ENCODE data around the gene BBS9.
"Not testable (repeated sequence)": the region's sequence is repeated elsewhere in the genome, so short reads cannot be mapped to it uniquely, and the experiment has no call there.

The BBS9 gene

DNA sequence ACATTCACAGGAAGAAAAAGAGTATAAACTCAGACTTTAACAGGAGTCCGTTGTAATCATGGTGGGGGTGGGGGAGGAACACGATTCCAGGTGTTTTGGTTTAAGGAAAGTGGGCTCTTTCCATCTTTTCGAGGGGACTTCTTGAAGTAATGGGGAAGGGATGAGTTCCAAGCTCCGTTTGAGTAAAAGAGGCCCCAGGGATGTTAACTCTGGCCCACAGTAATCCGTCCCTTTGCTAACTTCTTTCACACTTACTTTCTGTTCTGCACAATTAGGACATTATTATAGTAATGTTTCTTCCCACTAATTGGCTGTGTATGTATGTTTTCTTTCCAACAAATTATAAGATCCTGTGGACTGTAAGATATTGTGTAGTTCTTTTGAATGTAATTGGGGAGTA, 374.4 kb downstream of the BBS9 start:
- Mint-ChIP-seq H3K4me3 (no peak overlapping the region), H3K36me3 (ENCODE audit: low read depth) (peaks cover 8% of the 10 kb centered on the region), H3K4me1 (ENCODE audit: low read depth) (no peaks in the 10 kb centered on the region), H3K9me3 (no peaks in the 10 kb centered on the region), H3K27me3 (no peaks in the 10 kb centered on the region), H3K27ac (no peak overlapping the region)

DNA sequence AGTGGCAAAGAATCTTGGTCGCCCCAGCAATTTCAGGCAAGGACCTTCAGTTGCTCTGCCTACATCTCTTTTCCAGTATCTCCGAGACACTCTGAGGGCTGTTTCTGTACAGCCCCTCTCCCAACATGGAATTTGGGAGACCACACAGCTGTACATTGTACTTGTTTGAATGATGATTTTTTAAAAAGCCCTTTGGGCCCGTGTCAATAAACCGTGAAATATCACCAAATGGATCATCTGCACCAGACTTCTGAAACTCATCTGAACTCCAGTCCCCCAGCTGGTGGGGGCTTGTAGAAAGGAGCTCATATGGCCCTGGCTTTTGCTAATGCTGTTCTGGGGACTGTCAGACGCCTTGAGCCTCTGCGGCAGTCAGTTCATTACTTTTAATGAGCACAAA, 374.9 kb downstream of the BBS9 start:
- H3K27ac Mint-ChIP-seq = no peak overlapping the region
- H3K27me3 Mint-ChIP-seq = no peaks in the 10 kb centered on the region
- peaks cover 8% of the 10 kb centered on the region for H3K36me3 Mint-ChIP-seq (ENCODE audit: low read depth)
- no peaks in the 10 kb centered on the region for H3K9me3 Mint-ChIP-seq
- H3K4me3 Mint-ChIP-seq = no peak overlapping the region
- no peaks in the 10 kb centered on the region for H3K4me1 Mint-ChIP-seq (ENCODE audit: low read depth)

DNA sequence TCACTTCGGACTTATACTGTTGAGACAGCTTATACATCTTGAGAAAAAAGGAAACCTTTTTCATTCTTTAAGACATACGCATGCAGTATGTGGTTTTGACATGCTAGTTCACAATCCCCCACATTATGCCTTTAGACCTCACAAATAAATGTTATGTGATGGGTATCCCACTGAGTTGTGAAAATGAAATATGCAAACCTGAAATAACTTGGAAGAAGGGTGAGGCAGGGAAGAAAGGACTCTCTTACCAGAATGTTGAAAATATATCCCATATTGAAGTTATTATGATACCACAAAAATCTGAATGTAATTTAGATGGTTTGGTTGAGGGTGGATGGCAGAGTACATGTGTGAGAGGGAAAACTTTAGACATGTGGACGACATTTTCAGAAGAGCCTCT, 379.8 kb downstream of the BBS9 start:
- H3K27me3 Mint-ChIP-seq = no peaks in the 10 kb centered on the region
- H3K4me3 Mint-ChIP-seq = no peak overlapping the region
- H3K27ac Mint-ChIP-seq = no peak overlapping the region
- peaks cover 8% of the 10 kb centered on the region for H3K36me3 Mint-ChIP-seq (ENCODE audit: low read depth)
- H3K4me1 Mint-ChIP-seq (ENCODE audit: low read depth) = no peaks in the 10 kb centered on the region
- no peaks in the 10 kb centered on the region for H3K9me3 Mint-ChIP-seq

DNA sequence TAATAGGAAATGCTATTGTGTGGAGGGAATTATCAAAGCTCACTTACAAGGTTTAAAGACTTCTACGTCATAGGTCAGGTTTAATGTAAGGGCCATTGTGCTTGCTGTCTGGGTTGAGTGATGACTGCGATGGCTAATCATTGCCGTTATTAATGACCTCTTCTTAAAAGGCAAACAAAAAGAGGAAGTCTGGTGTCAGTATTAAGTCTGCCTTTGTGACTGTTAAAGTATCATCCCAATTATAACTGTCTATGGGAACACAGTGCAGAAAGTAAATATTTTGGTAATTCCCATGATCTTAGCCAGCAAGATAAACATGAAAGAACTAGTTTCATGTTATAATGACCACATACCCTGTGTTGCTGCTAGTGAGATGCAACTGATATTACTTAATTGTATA, 382.4 kb downstream of the BBS9 start:
- H3K27me3 Mint-ChIP-seq = no peaks in the 10 kb centered on the region
- peaks cover 13% of the 10 kb centered on the region for H3K36me3 Mint-ChIP-seq (ENCODE audit: low read depth)
- no peaks in the 10 kb centered on the region for H3K4me1 Mint-ChIP-seq (ENCODE audit: low read depth)
- H3K27ac Mint-ChIP-seq = no peak overlapping the region
- H3K9me3 Mint-ChIP-seq = no peaks in the 10 kb centered on the region
- H3K4me3 Mint-ChIP-seq = no peak overlapping the region

DNA sequence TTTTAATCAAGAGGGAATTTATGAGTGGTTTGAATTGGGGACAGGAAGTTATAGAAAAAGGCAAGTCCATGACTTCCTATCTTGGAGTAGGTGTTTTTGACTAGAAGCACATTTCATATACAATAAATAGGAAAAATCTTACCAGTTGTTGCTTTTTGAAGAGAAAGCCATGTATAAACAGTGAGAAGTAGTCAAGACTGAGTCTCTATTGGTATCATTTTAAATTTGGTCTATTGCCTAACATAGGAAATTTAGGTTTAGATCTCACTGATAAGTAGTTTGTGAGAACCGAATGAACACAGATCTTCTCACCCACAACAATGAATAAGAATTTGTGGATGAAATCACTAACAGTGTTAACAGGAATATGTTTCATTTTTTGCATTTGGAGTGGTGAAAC, 387.2 kb downstream of the BBS9 start:
- no peaks in the 10 kb centered on the region for H3K27me3 Mint-ChIP-seq
- H3K9me3 Mint-ChIP-seq = peaks cover 4% of the 10 kb centered on the region
- H3K27ac Mint-ChIP-seq = no peak overlapping the region
- peaks cover 8% of the 10 kb centered on the region for H3K36me3 Mint-ChIP-seq (ENCODE audit: low read depth)
- no peak overlapping the region for H3K4me3 Mint-ChIP-seq
- H3K4me1 Mint-ChIP-seq (ENCODE audit: low read depth) = no peaks in the 10 kb centered on the region

DNA sequence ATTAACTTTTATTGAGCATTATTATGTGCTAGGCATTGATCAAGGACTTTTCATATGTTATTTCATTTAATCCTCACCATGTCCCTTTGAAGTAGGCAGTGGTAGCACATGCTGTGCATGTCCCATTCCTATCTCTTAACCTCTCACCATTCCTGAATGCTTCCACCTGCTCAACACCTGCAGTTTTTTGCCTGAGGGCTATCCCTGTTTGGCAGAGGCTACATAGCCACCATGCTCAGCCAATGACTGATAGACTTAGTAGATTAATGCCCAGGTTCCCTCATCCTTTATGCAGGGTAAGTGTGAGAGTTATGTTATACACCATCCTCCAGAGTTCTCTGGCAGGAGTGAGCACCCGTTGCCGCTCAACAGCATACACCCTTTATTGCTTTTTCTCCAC, 387.8 kb downstream of the BBS9 start:
- H3K27me3 Mint-ChIP-seq = no peaks in the 10 kb centered on the region
- peaks cover 8% of the 10 kb centered on the region for H3K36me3 Mint-ChIP-seq (ENCODE audit: low read depth)
- no peak overlapping the region for H3K27ac Mint-ChIP-seq
- H3K9me3 Mint-ChIP-seq = peaks cover 4% of the 10 kb centered on the region
- no peaks in the 10 kb centered on the region for H3K4me1 Mint-ChIP-seq (ENCODE audit: low read depth)
- H3K4me3 Mint-ChIP-seq = no peak overlapping the region

DNA sequence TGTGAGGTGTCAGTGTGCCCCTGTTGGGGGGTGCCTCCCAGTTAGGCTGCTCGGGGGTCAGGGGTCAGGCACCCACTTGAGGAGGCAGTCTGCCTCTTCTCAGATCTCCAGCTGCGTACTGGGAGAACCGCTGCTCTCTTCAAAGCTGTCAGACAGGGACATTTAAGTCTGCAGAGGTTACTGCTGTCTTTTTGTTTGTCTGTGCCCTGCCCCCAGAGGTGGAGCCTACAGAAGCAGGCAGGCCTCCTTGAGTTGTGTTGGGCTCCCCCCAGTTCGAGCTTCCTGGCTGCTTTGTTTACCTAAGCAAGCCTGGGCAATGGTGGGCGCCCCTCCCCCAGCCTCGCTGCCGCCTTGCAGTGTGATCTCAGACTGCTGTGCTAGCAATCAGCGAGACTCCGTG, 397.6 kb downstream of the BBS9 start:
- H3K4me3 Mint-ChIP-seq; H3K9me3 Mint-ChIP-seq; H3K27ac Mint-ChIP-seq; H3K36me3 Mint-ChIP-seq (ENCODE audit: low read depth); H3K27me3 Mint-ChIP-seq; H3K4me1 Mint-ChIP-seq (ENCODE audit: low read depth): not testable (repeated sequence)

DNA sequence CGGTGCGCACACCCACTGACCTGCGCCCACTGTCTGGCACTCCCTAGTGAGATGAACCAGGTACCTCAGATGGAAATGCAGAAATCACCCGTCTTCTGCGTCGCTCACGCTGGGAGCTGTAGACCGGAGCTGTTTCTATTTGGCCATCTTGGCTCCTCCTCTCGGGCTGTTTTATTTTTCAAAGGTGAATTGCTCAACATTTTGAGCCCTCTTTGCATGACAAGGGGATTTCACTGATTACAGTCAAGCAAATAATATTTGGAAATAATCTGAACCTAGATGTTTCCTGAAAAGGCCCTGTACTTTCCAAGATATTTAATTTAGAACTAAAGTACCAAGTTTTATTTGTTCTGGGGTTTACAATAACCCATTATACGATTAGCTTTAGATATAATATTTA, 398.2 kb downstream of the BBS9 start:
- H3K27ac Mint-ChIP-seq; H3K27me3 Mint-ChIP-seq; H3K4me1 Mint-ChIP-seq (ENCODE audit: low read depth); H3K4me3 Mint-ChIP-seq; H3K9me3 Mint-ChIP-seq; H3K36me3 Mint-ChIP-seq (ENCODE audit: low read depth): not testable (repeated sequence)

DNA sequence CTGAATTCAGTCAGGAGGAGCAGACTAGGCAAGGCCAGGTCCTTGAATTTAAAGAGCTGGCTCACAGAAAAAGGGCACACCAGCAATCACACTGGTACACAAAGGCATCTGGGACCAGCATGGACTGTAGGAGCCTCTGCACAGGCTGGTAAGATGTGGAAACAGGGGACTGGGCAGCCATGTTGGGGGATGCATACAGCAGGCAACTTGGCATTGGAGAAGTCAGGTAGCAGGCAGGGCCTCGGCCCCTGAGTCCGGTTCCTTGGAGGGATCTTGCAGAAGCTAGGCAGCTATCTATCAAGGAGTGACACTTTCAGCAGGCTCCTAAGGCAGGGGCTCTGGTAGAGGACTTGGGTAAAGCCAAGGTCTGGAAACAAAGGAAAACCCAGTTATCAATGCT, 399.7 kb downstream of the BBS9 start:
- H3K27ac Mint-ChIP-seq = no peak overlapping the region
- H3K9me3 Mint-ChIP-seq = no peaks in the 10 kb centered on the region
- H3K4me1 Mint-ChIP-seq (ENCODE audit: low read depth) = no peaks in the 10 kb centered on the region
- no peak overlapping the region for H3K4me3 Mint-ChIP-seq
- H3K27me3 Mint-ChIP-seq = no peaks in the 10 kb centered on the region
- H3K36me3 Mint-ChIP-seq (ENCODE audit: low read depth) = peaks cover 12% of the 10 kb centered on the region

DNA sequence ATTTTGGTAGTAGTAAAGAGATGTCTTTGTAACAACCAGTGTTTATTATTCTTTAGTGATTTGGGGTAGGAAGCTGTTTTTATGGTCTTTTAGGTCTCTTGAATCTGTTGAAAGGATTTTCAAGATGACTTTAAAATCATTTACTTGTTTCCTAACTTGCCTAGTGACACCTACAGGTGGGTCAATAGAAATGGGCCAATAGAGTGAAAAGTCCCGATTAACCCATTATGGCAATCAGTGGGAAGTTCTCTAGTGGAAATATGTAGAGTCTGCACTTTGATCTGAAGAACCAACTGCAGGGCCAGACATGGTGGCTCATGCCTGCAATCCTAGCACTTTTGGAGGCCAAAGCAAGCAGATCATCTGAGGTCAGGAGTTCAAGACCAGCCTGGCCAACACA, 401.3 kb downstream of the BBS9 start:
- Mint-ChIP-seq H3K4me1 (ENCODE audit: low read depth) (no peaks in the 10 kb centered on the region), H3K27ac (no peak overlapping the region), H3K9me3 (no peaks in the 10 kb centered on the region), H3K27me3 (no peaks in the 10 kb centered on the region), H3K4me3 (no peak overlapping the region), H3K36me3 (ENCODE audit: low read depth) (peaks cover 26% of the 10 kb centered on the region)

DNA sequence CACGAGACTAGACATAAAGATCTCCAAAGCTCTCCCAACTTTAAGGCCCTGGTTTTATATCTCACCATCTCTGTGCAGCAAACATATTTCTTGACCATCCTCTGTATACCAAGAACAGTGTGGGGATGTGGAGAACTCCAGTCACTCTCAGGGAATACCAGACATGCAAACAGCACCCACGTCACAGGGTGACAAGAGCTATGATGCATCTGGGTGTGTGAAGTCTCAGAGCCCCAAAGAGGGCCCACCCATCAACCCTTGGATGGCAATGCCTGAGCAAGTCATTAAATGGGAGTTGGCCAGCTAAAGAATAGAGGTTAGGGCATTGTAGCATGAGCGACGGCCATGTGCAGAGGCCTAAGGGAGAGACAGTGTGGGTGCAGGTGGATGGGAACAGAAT, 402.5 kb downstream of the BBS9 start:
- Mint-ChIP-seq H3K27ac (no peak overlapping the region), H3K9me3 (no peaks in the 10 kb centered on the region), H3K4me3 (no peak overlapping the region), H3K27me3 (no peaks in the 10 kb centered on the region), H3K4me1 (ENCODE audit: low read depth) (no peaks in the 10 kb centered on the region), H3K36me3 (ENCODE audit: low read depth) (peaks cover 33% of the 10 kb centered on the region)

DNA sequence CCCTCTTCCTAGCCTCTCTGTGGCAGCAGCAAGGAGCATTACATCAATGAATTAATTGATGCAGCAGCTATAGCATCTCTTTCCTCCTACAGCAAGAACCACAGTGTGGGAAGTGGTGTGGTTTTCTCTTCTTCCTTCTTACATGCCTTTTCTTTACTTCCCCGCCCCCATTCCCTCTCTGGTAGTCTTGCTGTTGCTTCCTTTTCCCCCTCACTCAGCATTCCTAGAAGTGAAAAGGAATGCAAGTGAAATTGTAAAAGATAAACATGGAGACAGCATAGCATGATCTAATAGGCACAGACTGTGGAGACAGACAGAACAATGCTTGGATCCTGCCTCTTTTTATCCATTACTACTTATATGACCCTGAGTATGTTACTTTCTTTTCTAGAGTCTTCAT, 405.5 kb downstream of the BBS9 start:
- H3K4me3 Mint-ChIP-seq = no peak overlapping the region
- peaks cover 12% of the 10 kb centered on the region for H3K9me3 Mint-ChIP-seq
- H3K36me3 Mint-ChIP-seq (ENCODE audit: low read depth) = peaks cover 59% of the 10 kb centered on the region

DNA sequence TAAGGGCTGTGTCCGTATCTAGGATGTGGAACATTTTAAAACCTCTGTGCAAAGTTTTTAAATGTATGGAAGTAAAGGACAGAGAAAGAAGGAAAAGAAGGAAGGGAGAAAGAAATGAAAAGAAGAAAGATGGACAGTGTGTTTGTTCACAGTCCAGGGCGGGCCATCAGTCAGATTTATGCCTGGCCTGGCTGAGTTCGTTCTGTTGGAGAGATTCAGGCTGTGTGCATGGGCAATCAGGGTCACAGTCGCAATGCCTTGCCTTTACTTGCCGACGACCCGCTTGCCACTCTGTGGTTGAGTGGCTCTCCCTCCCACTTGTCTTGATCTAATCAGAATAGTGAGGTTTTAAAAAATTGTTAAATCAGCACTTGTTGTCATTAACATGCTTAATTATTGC, 406.6 kb downstream of the BBS9 start:
- Mint-ChIP-seq H3K27ac (no peak overlapping the region), H3K4me3 (no peak overlapping the region), H3K36me3 (ENCODE audit: low read depth) (peaks cover 71% of the 10 kb centered on the region)

More for the DNA sequence above, 405.5 kb downstream of the BBS9 start:
- H3K27me3 Mint-ChIP-seq = no peaks in the 10 kb centered on the region
- H3K27ac Mint-ChIP-seq = no peak overlapping the region
- H3K4me1 Mint-ChIP-seq (ENCODE audit: low read depth) = no peaks in the 10 kb centered on the region

DNA sequence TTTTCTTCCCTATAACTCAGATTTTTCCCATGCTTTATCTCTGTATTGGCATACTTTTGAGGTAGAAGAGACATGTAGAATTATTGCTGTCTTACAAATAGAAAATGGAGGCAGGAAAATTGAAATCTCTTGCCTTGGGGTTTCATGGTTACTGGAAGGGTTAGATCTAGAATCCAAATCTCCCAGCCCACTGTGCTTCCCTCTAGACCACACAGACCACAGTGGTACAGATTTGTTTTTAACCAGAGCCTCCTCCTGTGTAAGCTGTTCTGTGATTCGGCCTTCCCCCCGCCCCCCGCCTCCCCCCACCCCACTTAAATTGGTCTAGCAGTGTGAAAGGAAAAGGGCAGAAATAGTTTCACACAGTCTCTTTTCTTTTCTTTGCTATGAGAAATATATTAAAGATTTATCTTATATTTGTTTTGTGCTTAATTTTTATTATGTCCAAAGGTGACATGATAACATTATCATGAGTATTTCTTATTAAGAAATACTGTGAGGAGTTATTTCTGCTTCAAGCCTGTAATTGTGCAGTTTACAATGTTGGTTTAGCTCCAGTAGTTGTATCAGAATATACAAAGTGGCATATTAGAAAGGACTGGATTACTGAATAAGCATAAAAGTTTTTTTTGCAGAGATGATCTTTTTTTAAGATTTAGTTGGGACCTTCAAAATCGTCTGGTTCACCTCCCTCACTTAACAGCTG, 407.2 kb downstream of the BBS9 start:
- Mint-ChIP-seq H3K4me3 (no peak overlapping the region), H3K4me1 (ENCODE audit: low read depth) (no peaks in the 10 kb centered on the region), H3K36me3 (ENCODE audit: low read depth) (peaks cover 77% of the 10 kb centered on the region), H3K27ac (no peak overlapping the region), H3K9me3 (peaks cover 22% of the 10 kb centered on the region), H3K27me3 (no peaks in the 10 kb centered on the region)

More for the DNA sequence above, 406.6 kb downstream of the BBS9 start:
- peaks cover 19% of the 10 kb centered on the region for H3K9me3 Mint-ChIP-seq
- no peaks in the 10 kb centered on the region for H3K4me1 Mint-ChIP-seq (ENCODE audit: low read depth)
- no peaks in the 10 kb centered on the region for H3K27me3 Mint-ChIP-seq

DNA sequence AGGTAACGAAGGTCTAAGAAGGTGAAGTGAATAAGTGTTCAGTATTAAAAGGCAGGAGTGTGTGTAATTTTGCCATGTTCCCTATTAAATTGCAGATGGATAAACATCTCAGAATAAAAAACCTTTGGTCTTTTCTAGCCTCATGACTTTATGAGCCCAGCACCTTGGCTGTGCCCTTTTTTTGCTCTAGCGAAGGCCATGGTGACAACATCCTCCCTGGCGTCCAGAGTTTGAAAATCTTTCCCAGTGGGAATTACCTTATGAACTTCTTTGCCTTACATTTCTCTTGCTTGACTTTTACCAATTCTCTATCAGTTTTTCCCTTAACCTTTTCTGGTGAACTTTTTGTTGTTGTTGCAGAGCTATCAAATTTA, 407.7 kb downstream of the BBS9 start:
- no peak overlapping the region for H3K27ac Mint-ChIP-seq
- H3K4me1 Mint-ChIP-seq (ENCODE audit: low read depth) = no peaks in the 10 kb centered on the region
- peaks cover 76% of the 10 kb centered on the region for H3K36me3 Mint-ChIP-seq (ENCODE audit: low read depth)
- H3K4me3 Mint-ChIP-seq = no peak overlapping the region
- H3K27me3 Mint-ChIP-seq = no peaks in the 10 kb centered on the region
- peaks cover 22% of the 10 kb centered on the region for H3K9me3 Mint-ChIP-seq

DNA sequence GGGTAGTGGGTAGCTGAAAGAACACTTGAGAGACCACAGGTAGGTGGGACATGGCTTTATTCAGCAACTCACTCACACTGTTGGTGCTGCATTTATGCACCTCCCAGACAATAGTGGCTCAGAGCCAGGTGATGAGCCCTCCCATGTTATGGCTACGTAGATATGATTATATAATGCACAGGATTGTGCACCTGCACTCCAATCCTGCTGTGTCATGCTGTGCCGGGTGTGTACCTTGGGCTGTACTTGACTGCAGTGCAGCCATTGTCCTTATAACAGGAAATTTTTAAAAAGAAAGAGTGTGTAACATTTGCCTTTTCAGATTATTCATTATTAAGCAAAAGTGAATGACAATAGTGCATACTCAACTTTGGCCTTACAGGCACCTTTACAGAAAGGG, 409.8 kb downstream of the BBS9 start:
- Mint-ChIP-seq H3K4me3 (no peak overlapping the region), H3K36me3 (ENCODE audit: low read depth) (peaks cover 83% of the 10 kb centered on the region), H3K9me3 (peaks cover 28% of the 10 kb centered on the region), H3K4me1 (ENCODE audit: low read depth) (no peaks in the 10 kb centered on the region), H3K27ac (no peak overlapping the region), H3K27me3 (no peaks in the 10 kb centered on the region)
